HG02973 (cell line): ENCODE results near the gene CASK.

Experiments
- ATAC-seq: cut with Tn5 transposase; IDR thresholded peaks from one replicate; pipeline ENCODE4 v1.9.1; 2021; ENCODE audit warnings: moderate library complexity; ENCODE audit not compliant: unreplicated experiment

The CASK gene

GRCh38 chrX:41590641-41591040, 332.7 kb downstream of the CASK start:
- no peak for ATAC-seq

DNA sequence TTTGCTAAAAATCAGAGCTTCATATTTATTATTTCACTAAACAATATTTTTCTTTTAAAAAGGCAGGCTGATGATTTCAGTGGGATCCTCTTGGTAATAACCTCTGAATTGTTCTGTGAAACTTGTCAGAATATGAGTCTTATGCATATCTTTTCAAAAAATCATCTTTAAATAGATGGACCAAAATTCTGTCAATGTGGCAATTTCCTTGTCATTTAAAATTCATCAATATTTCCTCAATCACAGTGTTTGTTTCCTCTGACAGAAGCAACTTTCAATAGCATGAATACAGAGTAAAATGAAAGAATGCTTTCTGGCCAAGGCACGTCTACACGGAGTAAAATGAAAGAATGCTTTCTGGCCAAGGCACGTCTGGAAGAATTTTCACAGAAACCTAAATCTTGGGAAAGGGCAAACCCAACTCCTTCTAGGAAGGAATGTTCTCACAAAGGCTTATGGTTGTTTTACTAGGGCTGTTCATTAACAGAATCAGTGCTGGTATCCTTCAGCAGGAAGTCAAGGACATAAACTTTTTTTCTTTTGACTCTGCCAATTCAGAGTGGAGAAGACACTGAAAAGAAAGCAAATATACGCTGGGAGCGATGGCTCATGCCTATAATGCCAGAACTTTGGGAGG, 333.6 kb downstream of the CASK start:
- no peak for ATAC-seq

DNA sequence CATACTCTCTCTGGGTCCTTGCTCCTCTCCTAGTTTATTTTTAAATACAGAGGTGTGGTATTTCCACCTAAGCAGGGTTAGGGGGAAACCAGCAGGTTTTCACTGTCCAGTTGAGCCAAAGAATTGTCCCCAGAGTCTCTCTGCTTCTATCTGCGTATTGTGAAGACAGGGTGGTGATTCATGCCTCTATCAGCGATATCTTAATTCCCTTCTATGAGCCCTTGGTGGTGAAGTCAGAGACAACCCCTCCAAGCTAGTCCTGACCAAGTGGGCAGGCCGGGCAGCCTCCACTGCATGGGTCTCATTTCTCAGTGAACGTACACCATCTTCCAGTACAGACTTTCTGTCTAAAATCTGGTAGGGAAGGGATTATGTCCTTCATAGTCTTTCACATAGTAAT, 335.1 kb downstream of the CASK start:
- ATAC-seq, result no peak

DNA sequence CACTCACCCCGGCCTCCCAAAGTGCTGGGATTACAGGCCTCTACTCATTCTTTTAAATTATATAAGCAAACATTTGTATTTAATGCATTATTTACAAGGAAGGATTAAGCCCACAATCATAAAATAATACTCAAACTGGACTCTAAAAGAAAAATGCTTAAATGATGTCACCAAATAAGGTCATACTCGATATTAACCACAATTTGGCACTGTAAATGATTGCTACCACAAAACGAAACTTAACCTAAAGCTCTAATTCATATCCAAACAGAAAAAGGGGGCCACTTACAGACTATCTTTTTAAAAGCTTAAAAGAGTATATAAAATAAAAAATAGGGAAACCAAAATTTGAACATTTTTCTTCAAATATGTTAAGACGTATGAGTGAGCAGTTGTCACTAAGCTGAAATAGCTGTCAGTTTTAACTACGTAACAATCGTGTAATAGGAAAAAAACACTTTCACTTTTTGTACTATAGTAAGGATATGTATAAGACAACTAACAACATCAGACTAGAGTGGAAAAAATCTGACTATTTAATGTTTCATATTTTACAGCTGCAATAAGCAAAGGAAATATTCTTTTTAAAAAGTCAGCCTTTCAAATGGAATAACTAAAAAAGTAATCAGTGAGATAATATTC, 342.8 kb downstream of the CASK start:
- ATAC-seq, result peak; percentile 56

GRCh38 chrX:41563876-41564275, 359.5 kb downstream of the CASK start:
- no peak for ATAC-seq

DNA sequence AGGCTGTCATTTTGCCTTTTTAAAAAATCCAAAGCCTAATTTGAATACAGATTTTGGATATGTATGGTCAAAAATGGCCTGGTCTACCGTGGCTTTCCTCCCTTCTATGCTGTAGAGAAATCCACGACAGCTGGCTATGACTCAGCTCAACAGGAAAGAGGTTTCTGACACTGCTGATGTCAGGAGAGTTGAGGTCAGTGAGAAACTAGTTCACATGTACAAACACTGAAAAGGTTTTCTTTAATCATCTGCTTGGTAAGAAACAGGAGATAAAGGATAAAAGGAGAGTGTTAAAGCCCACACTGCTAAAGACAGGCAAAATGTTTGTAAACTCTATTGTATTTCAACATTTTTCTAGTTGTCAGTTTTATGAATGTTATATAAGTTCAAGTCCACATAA, 362.3 kb downstream of the CASK start:
- ATAC-seq, result peak; percentile 88

DNA sequence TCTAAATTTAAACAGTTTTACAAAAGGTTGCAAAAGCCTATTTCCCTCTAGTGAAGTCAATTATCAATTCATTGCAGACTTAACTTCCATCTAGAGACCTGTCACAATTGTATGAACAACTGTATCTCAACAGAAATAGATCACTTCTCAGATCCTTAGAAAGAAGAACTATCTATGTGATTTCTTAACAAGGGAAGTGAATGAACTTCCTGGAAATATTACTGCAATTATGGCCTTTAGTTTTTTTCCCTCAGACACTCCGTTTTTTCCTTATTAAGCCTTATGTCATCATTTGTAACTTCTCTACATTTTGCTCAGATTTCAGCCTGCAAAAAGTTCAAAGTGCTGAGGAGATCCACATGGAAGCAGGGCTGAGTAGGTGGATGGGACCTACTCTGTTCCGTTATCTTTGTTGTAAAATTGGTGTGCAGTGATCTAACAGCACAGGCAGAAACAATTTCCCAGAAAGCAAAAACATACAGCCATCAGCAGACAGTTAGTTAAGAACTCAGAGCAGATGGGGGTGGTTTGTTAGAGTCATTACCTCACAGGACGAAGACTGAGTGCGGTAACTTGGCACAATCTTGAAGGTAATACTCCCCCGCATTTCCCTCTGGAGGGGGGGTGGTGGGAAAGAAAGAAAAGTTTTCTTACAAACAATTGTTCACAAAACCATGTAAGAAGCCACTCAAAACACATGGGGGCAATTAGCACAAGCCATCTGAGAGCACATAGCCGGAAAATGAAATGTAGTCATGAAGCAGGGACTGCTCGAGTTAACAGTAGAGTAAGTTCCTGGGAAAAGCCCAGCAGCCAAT, 363.9 kb downstream of the CASK start:
- ATAC-seq, result no peak

DNA sequence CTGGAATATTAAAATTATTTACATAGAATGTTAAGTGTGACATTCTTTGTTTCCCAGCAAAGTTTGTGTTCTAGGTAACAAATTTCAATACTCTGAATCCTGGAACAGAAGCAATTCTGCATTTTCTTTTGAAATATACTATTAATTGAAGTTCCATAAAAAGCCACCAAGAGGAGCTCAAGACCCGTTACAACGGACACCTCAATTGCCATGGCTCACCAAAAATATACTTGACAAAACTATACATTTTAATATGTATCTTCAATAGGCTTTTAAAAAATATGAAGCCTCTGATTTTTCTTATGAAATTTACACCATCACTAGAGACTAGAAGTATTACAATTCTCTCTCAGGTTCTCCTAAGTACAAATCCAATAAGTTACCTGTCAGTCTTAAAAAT, 364.8 kb downstream of the CASK start:
- no peak for ATAC-seq

DNA sequence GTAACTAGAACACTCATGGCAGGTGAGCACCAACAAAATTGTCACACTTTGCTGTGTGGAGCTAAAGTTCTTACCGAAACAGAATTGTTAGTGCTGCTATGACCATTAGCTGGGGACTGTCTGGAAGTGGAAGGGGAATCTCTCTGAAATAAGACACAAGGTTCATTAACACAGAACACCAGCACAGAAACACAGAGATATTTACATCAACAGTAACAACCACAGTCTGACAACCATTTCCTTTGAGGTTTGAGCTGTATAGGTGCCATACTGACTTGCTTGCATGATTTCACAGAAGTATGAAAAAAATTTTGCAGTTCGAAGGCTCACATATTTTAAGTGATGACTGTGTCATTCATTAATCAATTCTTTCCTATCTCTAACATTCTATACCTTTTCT, 366.4 kb downstream of the CASK start:
- no peak for ATAC-seq

DNA sequence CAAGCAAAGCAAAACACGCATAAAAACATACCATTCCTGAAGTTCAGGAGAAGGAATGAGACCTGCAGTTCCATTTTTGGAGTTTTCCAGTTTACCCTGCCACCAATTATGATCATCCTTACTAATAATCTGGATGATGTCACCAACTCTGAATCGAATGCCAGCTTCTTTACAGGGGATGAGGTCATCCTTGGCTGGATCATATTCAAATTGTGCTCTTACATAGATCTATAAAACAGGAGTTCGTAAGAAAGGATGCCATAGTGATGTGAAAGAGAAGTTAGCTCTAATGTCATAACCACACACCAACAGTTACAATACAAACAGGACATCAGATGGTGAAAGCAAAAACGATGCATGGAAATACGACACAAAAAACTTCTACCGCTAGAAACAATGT, 369.7 kb downstream of the CASK start:
- no peak for ATAC-seq

DNA sequence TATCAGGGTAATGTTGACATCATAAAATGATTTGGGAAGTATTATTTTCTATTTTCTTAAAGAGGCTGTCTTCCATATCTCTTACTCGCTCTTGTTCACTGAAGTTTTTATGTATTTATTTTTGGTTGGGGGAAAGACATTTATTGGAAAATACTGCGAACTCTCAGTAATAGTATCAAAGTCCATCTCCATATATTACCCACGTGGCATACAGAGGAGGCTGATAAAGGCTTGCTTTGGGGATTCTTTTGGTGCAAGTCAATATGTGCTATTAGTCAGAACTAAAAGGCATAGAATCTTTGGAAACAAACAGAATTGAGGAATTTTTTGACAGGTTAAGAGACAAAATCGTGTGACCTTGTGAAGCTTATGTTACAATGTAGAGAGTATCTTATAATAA, 374.9 kb downstream of the CASK start:
- ATAC-seq, result no peak

DNA sequence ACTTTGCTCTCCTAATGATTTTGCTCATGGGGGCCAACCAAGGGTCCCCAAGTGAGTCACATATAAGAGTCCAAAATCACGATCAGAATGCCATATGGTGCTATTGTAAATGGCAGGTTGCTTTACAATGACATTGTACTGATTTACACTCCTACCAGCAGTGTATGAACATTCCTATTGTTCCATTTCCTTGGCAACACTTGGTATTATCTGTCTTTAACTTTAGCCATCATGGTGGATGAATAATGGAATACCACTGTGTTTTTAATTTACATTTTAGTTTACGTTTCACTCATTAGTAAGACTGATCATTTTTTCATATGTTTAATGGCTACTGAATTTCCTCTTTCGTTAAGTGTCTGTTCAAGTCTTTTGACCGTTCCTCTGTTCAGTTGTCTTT, 379.7 kb downstream of the CASK start:
- ATAC-seq, result no peak

DNA sequence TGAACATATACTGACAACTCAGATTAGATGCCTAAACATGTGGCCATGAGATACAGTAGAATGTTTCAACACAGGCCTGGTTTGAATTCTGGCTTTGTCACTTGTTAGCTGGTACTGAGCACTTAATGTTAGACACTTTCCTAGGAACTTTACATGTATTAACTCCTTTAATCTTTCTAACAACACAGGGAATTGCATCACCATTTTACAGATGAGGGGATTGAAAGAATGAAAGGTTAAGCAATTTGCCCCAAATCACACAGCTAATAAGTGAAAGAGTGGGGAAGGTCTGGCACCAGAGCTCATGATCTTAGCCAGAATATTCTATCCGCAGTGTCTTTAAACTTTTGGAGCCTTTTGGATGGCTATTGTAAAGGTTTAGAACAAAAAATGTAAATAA, 380.3 kb downstream of the CASK start:
- no peak for ATAC-seq

- no peak for ATAC-seq
Measured at GRCh38 chrX:41542536-41542935, 380.8 kb downstream of the CASK start.

DNA sequence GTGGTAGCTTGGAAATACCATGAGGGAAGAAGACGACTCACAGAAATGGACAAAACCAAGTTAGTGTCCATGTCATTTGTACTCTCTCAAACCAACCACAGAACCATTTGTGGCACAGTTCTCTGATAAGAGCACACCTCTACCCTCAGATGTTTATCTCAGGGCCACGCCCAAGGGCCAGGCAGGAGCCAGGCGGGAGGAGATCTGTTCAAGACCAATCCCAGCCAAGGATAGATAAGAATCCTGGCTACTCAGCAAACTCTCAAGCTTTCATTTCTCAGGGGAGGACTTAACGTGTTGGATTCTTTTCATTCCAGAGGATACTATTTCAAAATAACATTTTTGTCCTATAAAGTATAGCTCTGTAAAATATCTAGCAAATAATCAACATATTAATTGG, 381.2 kb downstream of the CASK start:
- ATAC-seq, result no peak

- ATAC-seq, result no peak
Measured at GRCh38 chrX:41541386-41541785, 382.0 kb downstream of the CASK start.

DNA sequence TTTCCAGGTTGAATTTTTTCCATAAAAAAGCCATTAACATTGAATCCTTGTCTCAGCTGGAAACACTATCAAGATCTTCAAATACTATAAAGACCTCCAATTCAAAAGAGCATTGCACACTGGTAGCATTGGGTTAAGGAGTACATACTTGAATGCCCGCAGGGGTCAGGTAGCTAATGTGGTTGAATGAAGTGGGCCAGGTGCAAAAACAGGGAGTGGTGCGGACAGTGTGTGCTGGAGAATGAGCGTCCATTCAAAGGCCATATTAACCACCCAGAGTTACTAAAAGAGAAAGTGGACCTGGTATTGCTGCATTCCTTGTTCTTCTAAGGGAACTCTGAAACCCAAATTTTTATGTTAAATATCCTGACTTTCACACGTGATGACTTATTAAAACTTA, 384.6 kb downstream of the CASK start:
- no peak for ATAC-seq

DNA sequence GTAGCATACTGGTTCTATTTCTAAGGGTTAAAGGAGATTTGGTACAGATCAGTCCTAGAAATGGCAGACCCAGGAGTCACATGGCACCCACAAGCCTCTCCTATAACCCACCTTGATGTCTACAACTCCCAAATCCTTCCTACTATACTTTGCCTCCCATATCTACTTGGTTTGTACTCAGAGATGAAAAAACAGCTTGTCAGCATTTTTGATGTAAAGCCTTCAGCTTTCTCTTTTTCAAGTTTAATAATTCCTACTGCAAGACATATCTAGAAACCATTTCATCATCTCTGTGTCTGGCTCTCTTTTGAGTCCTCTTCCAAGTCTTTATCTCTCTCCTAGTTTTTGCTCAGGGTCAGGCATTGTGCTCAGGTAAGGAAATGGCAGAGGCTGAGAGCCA, 393.3 kb downstream of the CASK start:
- ATAC-seq, result no peak

DNA sequence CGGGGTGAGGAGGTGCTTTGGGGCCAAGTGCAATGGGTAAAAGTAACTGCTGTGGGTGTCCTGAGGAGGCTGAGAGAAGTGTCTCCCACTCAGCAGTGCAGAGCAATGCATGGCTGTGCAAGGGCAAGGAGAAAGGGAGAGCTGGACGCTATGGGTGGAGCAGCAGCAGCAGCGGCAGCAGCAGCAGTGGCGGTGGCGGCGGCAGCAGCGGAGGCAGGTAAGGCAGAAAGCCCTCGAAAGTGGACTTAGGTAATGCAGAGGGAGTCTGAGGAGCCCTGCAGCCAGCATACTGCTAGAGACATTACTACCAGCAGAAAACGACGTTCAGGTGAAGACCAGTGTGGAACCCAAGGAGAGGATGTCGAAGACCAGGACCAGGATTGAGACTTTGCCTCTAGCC, 394.1 kb downstream of the CASK start:
- ATAC-seq, result no peak

- ATAC-seq, result no peak
Measured at GRCh38 chrX:41528784-41529183, 394.6 kb downstream of the CASK start.

DNA sequence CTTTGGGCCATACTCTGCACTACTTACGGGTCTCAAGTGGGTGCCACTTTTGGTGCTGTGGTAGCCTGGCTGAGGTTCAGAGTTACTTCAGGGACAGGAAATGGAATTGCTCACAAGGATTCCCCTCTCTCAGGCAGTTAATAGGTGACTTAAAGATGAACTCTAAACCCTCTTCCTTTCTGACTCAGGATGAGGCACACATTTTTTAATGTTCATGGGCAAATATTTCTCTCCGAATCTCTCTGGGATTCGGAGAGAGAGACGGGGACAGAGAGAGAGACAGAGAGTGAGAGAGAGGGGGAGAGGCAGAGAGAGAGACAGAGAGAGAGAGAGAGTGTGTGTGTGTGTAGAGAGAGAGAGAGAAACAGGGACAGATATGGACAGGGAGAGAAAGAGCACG, 396.4 kb downstream of the CASK start:
- no peak for ATAC-seq

DNA sequence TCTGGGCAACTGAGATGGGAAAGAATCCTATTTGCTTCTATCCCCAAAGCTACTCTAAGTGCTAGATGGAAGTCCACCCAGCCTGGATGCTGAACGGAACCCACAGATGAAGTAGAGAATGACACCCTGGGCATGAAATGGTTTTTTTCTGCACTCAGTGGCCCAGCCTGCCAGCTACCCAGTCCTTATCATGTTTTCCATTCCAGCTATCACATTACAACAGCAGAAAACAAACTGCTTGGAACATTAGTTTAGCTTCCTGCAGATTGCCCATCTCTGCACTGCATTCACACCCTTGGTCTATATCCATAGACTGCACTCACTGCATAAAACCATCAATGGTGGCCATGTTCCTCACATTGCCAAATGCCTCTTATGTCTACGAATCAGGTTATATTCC, 397.1 kb downstream of the CASK start:
- no peak for ATAC-seq
